Calu3 (cell line): Measurements from ENCODE around the gene OCIAD2. TPM values are rescaled to one million over a fixed set of nuclear protein-coding genes. Genes with fewer than 3 reads are reported as not detected.

ENCODE experiments used
- BruUV-seq: library from RNA; stranded (reverse); fragments of 400-500 nt; replicated peaks from 2 replicates; lab custom pipeline; 2021; lab: Mats Ljungman, UMichigan
- CTCF ChIA-PET: fragments of 300-600 bp; sonication (Branson Sonifier 250); formaldehyde crosslinking; loops from one replicate; lab custom pipeline; 2022; ENCODE audit warnings: antibody characterized with exemption; lab: Charles Lee
- DNase-seq: peaks from one replicate; pipeline ENCODE4 v3.0.0; 2022
- H3K27ac Mint-ChIP-seq: one replicate; pipeline ENCODE4 v1.8.0; 2022; ENCODE audit warnings: mixed read lengths; ENCODE audit not compliant: unreplicated experiment
- H3K27me3 Mint-ChIP-seq: one replicate; pipeline ENCODE4 v1.8.0; 2022; ENCODE audit warnings: mixed read lengths; ENCODE audit not compliant: unreplicated experiment
- H3K36me3 Mint-ChIP-seq: one replicate; pipeline ENCODE4 v1.8.0; 2022; ENCODE audit warnings: mild to moderate bottlenecking, moderate library complexity, mixed read lengths; ENCODE audit not compliant: insufficient read depth, unreplicated experiment
- H3K4me1 Mint-ChIP-seq: one replicate; pipeline ENCODE4 v1.8.0; 2022; ENCODE audit warnings: mild to moderate bottlenecking, low read depth, mixed read lengths; ENCODE audit not compliant: unreplicated experiment
- H3K4me3 Mint-ChIP-seq: one replicate; pipeline ENCODE4 v1.8.0; 2022; ENCODE audit warnings: mild to moderate bottlenecking, low read depth, moderate library complexity, mixed read lengths; ENCODE audit not compliant: unreplicated experiment
- H3K9me3 Mint-ChIP-seq: one replicate; pipeline ENCODE4 v1.8.0; 2022; ENCODE audit warnings: low read depth, mixed read lengths; ENCODE audit not compliant: unreplicated experiment
- CTCF ChIP-seq: fragments of 200-600 bp; IDR thresholded peaks from one replicate; pipeline ENCODE4 v1.8.0; 2022; ENCODE audit warnings: antibody characterized with exemption; ENCODE audit not compliant: unreplicated experiment
- intact Hi-C: fragments of 100-400 bp; cut with micrococcal nuclease; formaldehyde crosslinking; loops from one replicate; pipeline ENCODE4 v1.10.0; 2022; ENCODE audit not compliant: unreplicated experiment
- total RNA-seq: library from RNA; stranded (reverse); gene quantifications from 2 replicates; pipeline ENCODE4 v1.2.3, GENCODE V29; 2022

Gene OCIAD2
- total RNA-seq, 1 experiment from 2014 or later = 182 TPM

- no peak for DNase-seq
- no peak overlapping the region for H3K27ac Mint-ChIP-seq
- no peak for TF ChIP-seq CTCF
- no peaks in the 10 kb centered on the region for H3K27me3 Mint-ChIP-seq
- no peaks in the 10 kb centered on the region for H3K9me3 Mint-ChIP-seq
- H3K4me1 Mint-ChIP-seq = no peaks in the 10 kb centered on the region
- intact Hi-C loops = no loop called here
- CTCF ChIA-PET = no interaction called here
- no peak overlapping the region for H3K4me3 Mint-ChIP-seq
- no TSS peak for BruUV-seq
- no peaks in the 10 kb centered on the region for H3K36me3 Mint-ChIP-seq
Observed at GRCh38 chr4:48862661-48863060, 43.9 kb downstream of the OCIAD2 start.

- Mint-ChIP-seq H3K27me3 (no peaks in the 10 kb centered on the region), H3K4me1 (no peaks in the 10 kb centered on the region), H3K9me3 (no peaks in the 10 kb centered on the region), H3K36me3 (peaks cover 2% of the 10 kb centered on the region), H3K4me3 (no peak overlapping the region), H3K27ac (no peak overlapping the region)
- intact Hi-C loops = no loop called here
- BruUV-seq = no TSS peak
- TF ChIP-seq CTCF = no peak
- DNase-seq = no peak
- CTCF ChIA-PET = no interaction called here
Observed at GRCh38 chr4:48862038-48862437, 44.5 kb downstream of the OCIAD2 start.

GRCh38 chr4:48858130-48858529, 48.4 kb downstream of the OCIAD2 start:
- Mint-ChIP-seq H3K4me3 (no peak overlapping the region), H3K36me3 (peaks cover 5% of the 10 kb centered on the region), H3K9me3 (no peaks in the 10 kb centered on the region), H3K27ac (no peak overlapping the region), H3K4me1 (no peaks in the 10 kb centered on the region), H3K27me3 (no peaks in the 10 kb centered on the region)
- intact Hi-C loops = no loop called here
- CTCF ChIA-PET = no interaction called here
- BruUV-seq = no TSS peak
- no peak for TF ChIP-seq CTCF
- DNase-seq = no peak

GRCh38 chr4:48854982-48855381, 51.6 kb downstream of the OCIAD2 start:
- DNase-seq = no peak
- Mint-ChIP-seq H3K27me3 (no peaks in the 10 kb centered on the region), H3K36me3 (peaks cover 14% of the 10 kb centered on the region), H3K27ac (no peak overlapping the region), H3K4me3 (no peak overlapping the region), H3K4me1 (no peaks in the 10 kb centered on the region), H3K9me3 (no peaks in the 10 kb centered on the region)
- no TSS peak for BruUV-seq
- CTCF ChIA-PET = no interaction called here
- no peak for TF ChIP-seq CTCF
- intact Hi-C loops = no loop called here

GRCh38 chr4:48854395-48854683, 52.2 kb downstream of the OCIAD2 start:
- intact Hi-C loops = no loop called here
- no TSS peak for BruUV-seq
- CTCF ChIA-PET = no interaction called here
- H3K36me3 Mint-ChIP-seq = peaks cover 14% of the 10 kb centered on the region
- H3K4me3 Mint-ChIP-seq = no peak overlapping the region
- no peak overlapping the region for H3K27ac Mint-ChIP-seq
- no peaks in the 10 kb centered on the region for H3K27me3 Mint-ChIP-seq
- DNase-seq = no peak
- no peaks in the 10 kb centered on the region for H3K4me1 Mint-ChIP-seq
- TF ChIP-seq CTCF = no peak
- H3K9me3 Mint-ChIP-seq = no peaks in the 10 kb centered on the region
